Karpas-422 (cell line): ENCODE results near the gene HLA-DQB2. TPM values are rescaled to one million over a fixed set of nuclear protein-coding genes. Genes with fewer than 3 reads are reported as not detected.

ENCODE experiments used
- DNase-seq: peaks from one replicate; pipeline ENCODE4 v3.0.0-alpha.2; 2015
- H2AFZ ChIP-seq: fragments of 200-600 bp; sonication (generic); 2 replicates; pipeline ENCODE4 v1.6.1; 2014; ENCODE audit warnings: antibody characterized with exemption, low read length, mixed read lengths
- H3K27ac ChIP-seq: fragments of 200-600 bp; sonication (generic); 2 replicates; pipeline ENCODE4 v1.5.1; 2014; ENCODE audit warnings: mild to moderate bottlenecking, low read length, moderate library complexity
- H3K27me3 ChIP-seq: fragments of 200-600 bp; sonication (generic); 2 replicates; pipeline ENCODE4 v1.6.1; 2014; ENCODE audit warnings: low read length, mixed read lengths
- H3K36me3 ChIP-seq: fragments of 200-600 bp; sonication (generic); 2 replicates; pipeline ENCODE4 v1.6.1; 2014; ENCODE audit warnings: low read length, mixed read lengths; ENCODE audit not compliant: insufficient read depth
- H3K4me1 ChIP-seq: fragments of 200-600 bp; sonication (generic); 2 replicates; pipeline ENCODE4 v1.6.1; 2014; ENCODE audit warnings: mild to moderate bottlenecking, low read length, mixed read lengths
- H3K4me2 ChIP-seq: fragments of 200-600 bp; sonication (generic); 2 replicates; pipeline ENCODE4 v1.6.1; 2014; ENCODE audit warnings: low read length, low read depth, mild to moderate bottlenecking; ENCODE audit not compliant: poor library complexity, severe bottlenecking
- H3K4me3 ChIP-seq: fragments of 200-600 bp; sonication (generic); 2 replicates; pipeline ENCODE4 v1.5.1; 2014; ENCODE audit warnings: mild to moderate bottlenecking, antibody characterized with exemption, low read length, mixed read lengths
- H3K79me2 ChIP-seq: fragments of 200-600 bp; sonication (generic); 2 replicates; pipeline ENCODE4 v1.6.1; 2014; ENCODE audit warnings: mild to moderate bottlenecking, low read length, mixed read lengths
- H3K9ac ChIP-seq: fragments of 200-600 bp; sonication (generic); 2 replicates; pipeline ENCODE4 v1.6.0; 2014; ENCODE audit warnings: low read length
- H3K9me2 ChIP-seq: fragments of 200-600 bp; sonication (generic), shearing (Covaris generic); replicated peaks from 2 replicates; pipeline ENCODE4 v1.6.0; 2014; ENCODE audit warnings: mild to moderate bottlenecking, low read length, moderate library complexity; ENCODE audit not compliant: insufficient read depth
- H3K9me3 ChIP-seq: fragments of 300-700, 200-600 bp; sonication (generic); 2 replicates; pipeline ENCODE4 v1.6.1; 2014; ENCODE audit warnings: low read length, mixed read lengths
- H4K20me1 ChIP-seq: fragments of 200-600 bp; sonication (generic); 2 replicates; pipeline ENCODE4 v1.6.1; 2014; ENCODE audit warnings: mild to moderate bottlenecking, antibody characterized with exemption, low read length, low read depth; ENCODE audit not compliant: insufficient read depth
- small RNA-seq: library from RNA; depleted of rRNA; stranded (forward); fragments of <200 nt; gene quantifications from one replicate; pipeline ENCODE3, GENCODE V24; 2014
- total RNA-seq: library from RNA; depleted of rRNA; stranded (reverse); fragments of >200 nt; shearing (Covaris generic); gene quantifications from 2 replicates; pipeline ENCODE4 v1.2.3, GENCODE V29; 2014; ENCODE audit warnings: low replicate concordance; rRNA removed

The HLA-DQB2 gene
- total RNA-seq, 1 experiment from 2014 or later, result not detected

GRCh38 chr6:32741031-32741960 lies 22.0 kb downstream of the HLA-DQB2 start, which contains the start of gene HLA-DQA2:
TSS of gene HLA-DQA2 (plus strand) at chr6:32741391. CDS start at chr6:32741444, 53 bp downstream.
- Histone ChIP-seq H3K36me3 (no peaks in the 10 kb centered on the region), H4K20me1 (no peaks in the 10 kb centered on the region), H3K9ac (0 out of 2 replicates have a peak within 1 kb of the TSS, but pooled peaks have one; percentile 39), H3K9me2 (no peaks in the 10 kb centered on the region), H3K79me2 (no peaks in the 10 kb centered on the region), H2AFZ (no peak within 1 kb of the TSS), H3K4me3 (no peak within 1 kb of the TSS), H3K27me3 (no peaks in the 10 kb centered on the region), H3K9me3 (no peaks in the 10 kb centered on the region), H3K27ac (0 out of 2 replicates have a peak within 1 kb of the TSS, but pooled peaks have one; percentile 47), H3K4me1 (no peaks in the 10 kb centered on the region; the same call in 1 of the 2 replicates), H3K4me2 (no peak within 1 kb of the TSS)
- peak; percentile 62 for DNase-seq

GRCh38 chr6:32738126-32738525 lies 25.2 kb downstream of the HLA-DQB2 start:
- H3K4me1 ChIP-seq, result no peaks in the 10 kb centered on the region; the same call in 1 of the 2 replicates
- no peaks in the 10 kb centered on the region for H3K79me2 ChIP-seq
- H3K4me3 ChIP-seq, result no peak overlapping the region
- no peak for DNase-seq
- no peak overlapping the region for H3K4me2 ChIP-seq
- no peak overlapping the region for H3K27ac ChIP-seq
- no peak overlapping the region for H3K9ac ChIP-seq
- H4K20me1 ChIP-seq, result no peaks in the 10 kb centered on the region
- no peaks in the 10 kb centered on the region for H3K36me3 ChIP-seq
- H3K27me3 ChIP-seq, result no peaks in the 10 kb centered on the region
- no peaks in the 10 kb centered on the region for H3K9me2 ChIP-seq
- no peaks in the 10 kb centered on the region for H3K9me3 ChIP-seq
- no peak overlapping the region for H2AFZ ChIP-seq

GRCh38 chr6:32718879-32719278 lies 44.5 kb downstream of the HLA-DQB2 start:
- H3K27me3 ChIP-seq, result no peaks in the 10 kb centered on the region
- H2AFZ ChIP-seq, result no peak overlapping the region
- no peak overlapping the region for H3K4me2 ChIP-seq
- H4K20me1 ChIP-seq, result no peaks in the 10 kb centered on the region
- H3K4me1 ChIP-seq, result 0 out of 2 replicates have a peak, but pooled peaks cover 2% of the 10 kb centered on the region
- DNase-seq, result no peak
- H3K9me3 ChIP-seq, result no peaks in the 10 kb centered on the region
- H3K9ac ChIP-seq, result no peak overlapping the region
- H3K79me2 ChIP-seq, result no peaks in the 10 kb centered on the region
- H3K27ac ChIP-seq, result no peak overlapping the region
- H3K9me2 ChIP-seq, result no peaks in the 10 kb centered on the region
- no peak overlapping the region for H3K4me3 ChIP-seq
- H3K36me3 ChIP-seq, result no peaks in the 10 kb centered on the region

- no peak overlapping the region for H3K4me2 ChIP-seq
- 0 out of 2 replicates have a peak, but pooled peaks cover 2% of the 10 kb centered on the region for H3K4me1 ChIP-seq
- no peak overlapping the region for H3K4me3 ChIP-seq
- no peaks in the 10 kb centered on the region for H3K9me3 ChIP-seq
- no peaks in the 10 kb centered on the region for H3K27me3 ChIP-seq
- no peak overlapping the region for H3K9ac ChIP-seq
- H3K36me3 ChIP-seq, result no peaks in the 10 kb centered on the region
- H2AFZ ChIP-seq, result no peak overlapping the region
- no peaks in the 10 kb centered on the region for H3K79me2 ChIP-seq
- no peak overlapping the region for H3K27ac ChIP-seq
- no peaks in the 10 kb centered on the region for H3K9me2 ChIP-seq
- no peaks in the 10 kb centered on the region for H4K20me1 ChIP-seq
- DNase-seq, result no peak
Measured at GRCh38 chr6:32716396-32716795, 46.9 kb downstream of the HLA-DQB2 start.

GRCh38 chr6:32713241-32713640 lies 50.1 kb downstream of the HLA-DQB2 start:
- Histone ChIP-seq H3K4me2 (no peak overlapping the region), H3K9ac (no peak overlapping the region), H4K20me1 (no peaks in the 10 kb centered on the region), H3K27me3 (no peaks in the 10 kb centered on the region), H3K27ac (no peak overlapping the region), H3K79me2 (no peaks in the 10 kb centered on the region), H3K9me2 (no peaks in the 10 kb centered on the region), H3K9me3 (no peaks in the 10 kb centered on the region), H2AFZ (no peak overlapping the region), H3K4me1 (0 out of 2 replicates have a peak, but pooled peaks cover 2% of the 10 kb centered on the region), H3K4me3 (no peak overlapping the region), H3K36me3 (no peaks in the 10 kb centered on the region)
- no peak for DNase-seq

GRCh38 chr6:32709625-32710024 lies 53.7 kb downstream of the HLA-DQB2 start:
- no peak overlapping the region for H2AFZ ChIP-seq
- H3K4me2 ChIP-seq, result no peak overlapping the region
- no peaks in the 10 kb centered on the region for H3K79me2 ChIP-seq
- H3K27ac ChIP-seq, result no peak overlapping the region
- H3K36me3 ChIP-seq, result no peaks in the 10 kb centered on the region
- no peaks in the 10 kb centered on the region for H4K20me1 ChIP-seq
- no peaks in the 10 kb centered on the region for H3K27me3 ChIP-seq
- H3K9me3 ChIP-seq, result no peaks in the 10 kb centered on the region
- H3K9me2 ChIP-seq, result no peaks in the 10 kb centered on the region
- 0 out of 2 replicates have a peak, but pooled peaks cover 2% of the 10 kb centered on the region for H3K4me1 ChIP-seq
- H3K4me3 ChIP-seq, result no peak overlapping the region
- DNase-seq, result no peak
- H3K9ac ChIP-seq, result no peak overlapping the region

Small RNA genes lying within 50 kb of the gene (small RNA-seq; reads per million reads assigned to genes)
- not detected for gene MIR3135B

Other genes starting within 250 kb of the HLA-DQB2 start
- gene HLA-DRB5, start 233.2 kb downstream of the HLA-DQB2 start, total RNA-seq, result 445 and 522 TPM in 2 replicates
- gene HLA-DRB1, start 173.7 kb downstream of the HLA-DQB2 start, total RNA-seq, result 281 and 366 TPM in 2 replicates
- 216 and 309 TPM in 2 replicates for gene HLA-DQA1, start 126.1 kb downstream of the HLA-DQB2 start, total RNA-seq
- 79.1 and 126 TPM in 2 replicates for gene HLA-DQB1, start 96.9 kb downstream of the HLA-DQB2 start, total RNA-seq
- gene HLA-DQA2, start 22.1 kb downstream of the HLA-DQB2 start, total RNA-seq, result 40.2 and 66.5 TPM in 2 replicates
- gene HLA-DOB, start 53.5 kb upstream of the HLA-DQB2 start, total RNA-seq, result 77.3 and 91.6 TPM in 2 replicates
- 93.0 and 140 TPM in 2 replicates for gene TAP2, start 75.2 kb upstream of the HLA-DQB2 start, total RNA-seq
- 212 and 306 TPM in 2 replicates for gene PSMB8, start 80.5 kb upstream of the HLA-DQB2 start, total RNA-seq
- 120 and 171 TPM in 2 replicates for gene TAP1, start 90.2 kb upstream of the HLA-DQB2 start, total RNA-seq
- 185 and 284 TPM in 2 replicates for gene PSMB9, start 90.7 kb upstream of the HLA-DQB2 start, total RNA-seq
- gene HLA-DMB, start 177.5 kb upstream of the HLA-DQB2 start, total RNA-seq, result 116 and 142 TPM in 2 replicates
- 325 and 451 TPM in 2 replicates for gene HLA-DMA, start 189.6 kb upstream of the HLA-DQB2 start, total RNA-seq
- 201 and 221 TPM in 2 replicates for gene BRD2, start 205.1 kb upstream of the HLA-DQB2 start, total RNA-seq
- gene HLA-DOA, start 246.1 kb upstream of the HLA-DQB2 start, total RNA-seq, result 70.0 and 103 TPM in 2 replicates